SK-N-MC (cell line): ENCODE results near the gene THPO.

Experiments
- DNase-seq: peaks from one replicate; pipeline ENCODE4 v3.0.0-alpha.2; 2011; ENCODE audit warnings: low read depth, low spot score
- H3K27ac ChIP-seq: fragments of 200-600 bp; sonication (generic); 2 replicates; pipeline ENCODE4 v1.5.1; 2016; ENCODE audit warnings: mixed run types
- H3K36me3 ChIP-seq: fragments of 200-600 bp; sonication (generic); 2 replicates; pipeline ENCODE4 v1.6.1; 2017; ENCODE audit warnings: antibody characterized with exemption, low read length, mixed read lengths; ENCODE audit not compliant: insufficient read depth
- H3K4me3 ChIP-seq: fragments of 200-600 bp; sonication (generic); 2 replicates; pipeline ENCODE4 v1.5.1; 2016
- H3K9ac ChIP-seq: fragments of 200-600 bp; sonication (generic); 2 replicates; pipeline ENCODE4 v1.8.0; 2017; ENCODE audit warnings: mixed run types, mixed read lengths; ENCODE audit not compliant: insufficient read length
- H3K9me3 ChIP-seq: fragments of 200-600 bp; sonication (generic); 2 replicates; pipeline ENCODE4 v1.6.1; 2017; ENCODE audit warnings: low read depth, mild to moderate bottlenecking, antibody characterized with exemption, low read length, moderate library complexity, mixed read lengths
- EZH2 ChIP-seq: fragments of 200-600 bp; sonication (generic); IDR thresholded peaks from one replicate; pipeline ENCODE4 v1.6.1; 2017; ENCODE audit warnings: antibody characterized with exemption
- FOXP2 ChIP-seq: optimal IDR thresholded peaks from 2 replicates; pipeline ENCODE3; 2011; ENCODE audit warnings: mild to moderate bottlenecking, moderate library complexity; ENCODE audit not compliant: insufficient read depth; ENCODE audit errors: extremely low read length, control extremely low read depth
- POLR2AphosphoS5 ChIP-seq: IDR thresholded peaks from 2 replicates; pipeline ENCODE4 v1.6.1; 2012; ENCODE audit warnings: mild to moderate bottlenecking, low read depth, low read length, borderline replicate concordance

Gene THPO

GRCh38 chr3:184328516-184328915 is 49.5 kb downstream of the THPO start:
- no peak overlapping the region for H3K27ac ChIP-seq
- no peaks in the 10 kb centered on the region for H3K9me3 ChIP-seq
- DNase-seq, result no peak
- no peak overlapping the region for H3K4me3 ChIP-seq
- H3K9ac ChIP-seq, result no peak overlapping the region
- TF ChIP-seq FOXP2 (no peak), POLR2AphosphoS5 (no peak), EZH2 (no peak)
- peaks cover 99% of the 10 kb centered on the region for H3K36me3 ChIP-seq

- Histone ChIP-seq H3K4me3 (no peak overlapping the region), H3K9me3 (no peaks in the 10 kb centered on the region), H3K9ac (no peak overlapping the region), H3K27ac (no peak overlapping the region), H3K36me3 (peaks cover 99% of the 10 kb centered on the region)
- DNase-seq, result no peak
- no peak for TF ChIP-seq EZH2
- TF ChIP-seq POLR2AphosphoS5, result no peak; the same call in 1 of the 2 replicates
- TF ChIP-seq FOXP2, result no peak
Measured at GRCh38 chr3:184327171-184327570, 50.8 kb downstream of the THPO start.

- H3K9me3 ChIP-seq, result no peaks in the 10 kb centered on the region
- DNase-seq, result no peak
- TF ChIP-seq POLR2AphosphoS5, result no peak
- TF ChIP-seq FOXP2, result no peak
- no peak for TF ChIP-seq EZH2
- no peak overlapping the region for H3K27ac ChIP-seq
- H3K4me3 ChIP-seq, result no peak overlapping the region
- H3K36me3 ChIP-seq, result peaks cover 99% of the 10 kb centered on the region
- no peak overlapping the region for H3K9ac ChIP-seq
Measured at GRCh38 chr3:184325715-184326369, 52.2 kb downstream of the THPO start.

- no peak overlapping the region for H3K27ac ChIP-seq
- H3K9ac ChIP-seq, result no peak overlapping the region
- H3K9me3 ChIP-seq, result no peaks in the 10 kb centered on the region
- H3K36me3 ChIP-seq, result peaks cover 100% of the 10 kb centered on the region
- no peak for DNase-seq
- TF ChIP-seq POLR2AphosphoS5 (no peak), EZH2 (no peak), FOXP2 (no peak)
- no peak overlapping the region for H3K4me3 ChIP-seq
Measured at GRCh38 chr3:184325269-184325668, 52.7 kb downstream of the THPO start.

GRCh38 chr3:184323696-184324095 is 54.3 kb downstream of the THPO start:
- H3K9me3 ChIP-seq, result no peaks in the 10 kb centered on the region
- H3K4me3 ChIP-seq, result no peak overlapping the region
- H3K36me3 ChIP-seq, result peaks cover 97% of the 10 kb centered on the region
- TF ChIP-seq FOXP2, result no peak
- TF ChIP-seq POLR2AphosphoS5, result no peak
- no peak for TF ChIP-seq EZH2
- DNase-seq, result no peak
- no peak overlapping the region for H3K27ac ChIP-seq
- H3K9ac ChIP-seq, result no peak overlapping the region

- Histone ChIP-seq H3K4me3 (no peak overlapping the region), H3K27ac (no peak overlapping the region), H3K9me3 (no peaks in the 10 kb centered on the region), H3K36me3 (peaks cover 95% of the 10 kb centered on the region), H3K9ac (no peak overlapping the region)
- no peak for DNase-seq
- no peak for TF ChIP-seq EZH2
- TF ChIP-seq FOXP2, result no peak
- no peak for TF ChIP-seq POLR2AphosphoS5
Measured at GRCh38 chr3:184322731-184323487, 55.1 kb downstream of the THPO start.
